ENCODE results near the gene CCR1. TPM values are rescaled to one million over a fixed set of nuclear protein-coding genes. Genes with fewer than 3 reads are reported as not detected.

The CCR1 gene
- total RNA-seq, 1 donor, result 1.1 TPM

GRCh38 chr3:46187876-46188275, 20.2 kb downstream of the CCR1 start:
- Histone ChIP-seq H4K20me1 (ENCODE audit: insufficient read depth, low read length) (no peaks in the 10 kb centered on the region), H2AFZ (ENCODE audit: low read length) (no peak overlapping the region)
- peak; percentile 14 for DNase-seq (ENCODE audit: insufficient read length, low spot score, missing footprints)

GRCh38 chr3:46187341-46187700, 20.8 kb downstream of the CCR1 start:
- H3K27me3 ChIP-seq (ENCODE audit: insufficient read depth, low read length), result peaks cover 8% of the 10 kb centered on the region
- no peaks in the 10 kb centered on the region for H3K9me3 ChIP-seq (ENCODE audit: low read depth, low read length)
- H4K20me1 ChIP-seq (ENCODE audit: insufficient read depth, low read length), result no peaks in the 10 kb centered on the region
- H3K36me3 ChIP-seq (ENCODE audit: insufficient read depth, low read length), result no peaks in the 10 kb centered on the region
- no peaks in the 10 kb centered on the region for H3K79me2 ChIP-seq (ENCODE audit: insufficient read depth, low read length)
- no peak for TF ChIP-seq CTCF (IDR thresholded peaks at IDR 0.05; ENCODE audit: extremely low read depth, low read depth, low read length)
- no peak overlapping the region for H3K4me2 ChIP-seq (ENCODE audit: insufficient read depth, low read length)
- H2AFZ ChIP-seq (ENCODE audit: low read length), result no peak overlapping the region
- H3K4me3 ChIP-seq (ENCODE audit: insufficient read depth, low read length), result no peak overlapping the region
- peaks cover 5% of the 10 kb centered on the region for H3K4me1 ChIP-seq (ENCODE audit: insufficient read depth, low read length)
- DNase-seq (ENCODE audit: insufficient read length, low spot score, missing footprints), result no peak
- H3K27ac ChIP-seq (ENCODE audit: low read depth, low read length), result no peak overlapping the region

More at GRCh38 chr3:46187876-46188275, 20.2 kb downstream of the CCR1 start:
- Histone ChIP-seq H3K4me1 (ENCODE audit: insufficient read depth, low read length) (peaks cover 5% of the 10 kb centered on the region), H3K27me3 (ENCODE audit: insufficient read depth, low read length) (peaks cover 8% of the 10 kb centered on the region), H3K27ac (ENCODE audit: low read depth, low read length) (no peak overlapping the region), H3K36me3 (ENCODE audit: insufficient read depth, low read length) (no peaks in the 10 kb centered on the region), H3K79me2 (ENCODE audit: insufficient read depth, low read length) (no peaks in the 10 kb centered on the region), H3K4me3 (ENCODE audit: insufficient read depth, low read length) (no peak overlapping the region), H3K9me3 (ENCODE audit: low read depth, low read length) (no peaks in the 10 kb centered on the region), H3K4me2 (ENCODE audit: insufficient read depth, low read length) (no peak overlapping the region)
- TF ChIP-seq CTCF (IDR thresholded peaks at IDR 0.05; ENCODE audit: extremely low read depth, low read depth, low read length), result no peak

GRCh38 chr3:46186471-46187340, 21.4 kb downstream of the CCR1 start:
- Histone ChIP-seq H3K4me2 (ENCODE audit: insufficient read depth, low read length) (no peak overlapping the region), H4K20me1 (ENCODE audit: insufficient read depth, low read length) (no peaks in the 10 kb centered on the region), H2AFZ (ENCODE audit: low read length) (no peak overlapping the region), H3K36me3 (ENCODE audit: insufficient read depth, low read length) (no peaks in the 10 kb centered on the region), H3K27me3 (ENCODE audit: insufficient read depth, low read length) (peaks cover 4% of the 10 kb centered on the region), H3K79me2 (ENCODE audit: insufficient read depth, low read length) (no peaks in the 10 kb centered on the region), H3K4me1 (ENCODE audit: insufficient read depth, low read length) (peaks cover 5% of the 10 kb centered on the region), H3K9me3 (ENCODE audit: low read depth, low read length) (no peaks in the 10 kb centered on the region), H3K4me3 (ENCODE audit: insufficient read depth, low read length) (no peak overlapping the region), H3K27ac (ENCODE audit: low read depth, low read length) (no peak overlapping the region)
- no peak for TF ChIP-seq CTCF (IDR thresholded peaks at IDR 0.05; ENCODE audit: extremely low read depth, low read depth, low read length)
- DNase-seq (ENCODE audit: insufficient read length, low spot score, missing footprints), result no peak

- H4K20me1 ChIP-seq (ENCODE audit: insufficient read depth, low read length), result no peaks in the 10 kb centered on the region
- no peaks in the 10 kb centered on the region for H3K9me3 ChIP-seq (ENCODE audit: low read depth, low read length)
- H3K27me3 ChIP-seq (ENCODE audit: insufficient read depth, low read length), result no peaks in the 10 kb centered on the region
- peaks cover 5% of the 10 kb centered on the region for H3K4me1 ChIP-seq (ENCODE audit: insufficient read depth, low read length)
- no peak overlapping the region for H3K27ac ChIP-seq (ENCODE audit: low read depth, low read length)
- peak; percentile 73 for DNase-seq (ENCODE audit: insufficient read length, low spot score, missing footprints)
- no peak overlapping the region for H3K4me2 ChIP-seq (ENCODE audit: insufficient read depth, low read length)
- no peaks in the 10 kb centered on the region for H3K36me3 ChIP-seq (ENCODE audit: insufficient read depth, low read length)
- H3K79me2 ChIP-seq (ENCODE audit: insufficient read depth, low read length), result no peaks in the 10 kb centered on the region
- no peak overlapping the region for H3K4me3 ChIP-seq (ENCODE audit: insufficient read depth, low read length)
- no peak overlapping the region for H2AFZ ChIP-seq (ENCODE audit: low read length)
- TF ChIP-seq CTCF (IDR thresholded peaks at IDR 0.05; ENCODE audit: extremely low read depth, low read depth, low read length), result no peak
Observed at GRCh38 chr3:46184469-46184868, 23.6 kb downstream of the CCR1 start.

Measured in osteoblast (primary cell).